ENCODE measurements around the gene RBBP7. TPM values are rescaled to one million over a fixed set of nuclear protein-coding genes. Genes with fewer than 3 reads are reported as not detected.

RBBP7 gene
- total RNA-seq, 1 experiment from 2014 or later = 146 TPM

DNA sequence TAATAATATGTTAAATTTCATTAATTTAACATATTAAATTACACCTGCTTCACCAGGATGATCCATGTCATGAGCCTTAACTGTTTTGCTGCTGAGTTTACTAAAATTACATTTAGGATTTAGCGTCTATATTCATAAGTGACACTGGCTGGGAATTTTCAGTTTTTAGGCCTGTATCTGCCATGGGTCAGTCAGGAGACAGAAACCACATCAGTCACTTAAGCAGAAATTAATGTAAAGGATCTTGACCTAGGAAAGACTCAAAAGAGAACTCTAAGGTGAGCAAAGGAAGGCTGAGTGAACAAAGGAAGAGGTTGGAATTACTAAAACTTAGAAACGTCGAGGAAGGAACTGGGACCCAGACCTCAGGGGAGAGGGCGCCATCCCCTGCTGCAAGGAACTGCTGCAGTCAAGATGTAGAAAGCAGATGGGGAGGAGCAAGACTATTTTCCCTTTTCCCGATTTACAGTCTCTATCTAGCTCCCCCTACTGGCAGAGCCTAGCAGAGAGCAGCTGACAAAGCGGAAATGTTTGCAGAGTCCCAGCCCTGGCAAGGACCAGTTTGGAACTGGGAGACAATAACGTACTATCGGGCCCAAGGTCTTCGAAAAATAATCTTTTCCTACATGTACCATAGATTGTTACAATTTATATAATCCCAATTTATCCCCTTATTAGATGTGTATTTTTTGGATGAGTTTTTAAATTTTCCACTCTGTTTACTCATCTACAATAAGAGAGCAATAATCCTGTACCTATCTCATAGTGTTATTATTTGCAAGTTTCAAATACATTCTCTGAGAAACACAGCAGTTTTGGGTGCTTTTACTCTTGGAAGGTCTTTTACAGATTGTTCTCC is 22.6 kb upstream of the RBBP7 start:
- Histone ChIP-seq H3K27ac (ENCODE audit: low read depth, low read length) (no peak overlapping the region), H3K4me2 (ENCODE audit: low read length) (peak overlapping the region; percentile 32), H4K20me1 (ENCODE audit: insufficient read depth) (no peaks in the 10 kb centered on the region), H3K79me2 (ENCODE audit: insufficient read depth, low read length) (no peaks in the 10 kb centered on the region), H3K4me1 (ENCODE audit: control insufficient read depth in 1 of 2, insufficient read depth in 2 of 2, low read length in 2 of 2) (peaks cover 2 to 4% of the 10 kb centered on the region in 2 experiments; a peak in 3 of 4 replicates), H3K9ac (ENCODE audit: low read length) (no peak overlapping the region), H2AFZ (ENCODE audit: low read depth, low read length, poor library complexity, severe bottlenecking) (peak overlapping the region; percentile 92), H3K9me3 (ENCODE audit: control insufficient read depth in 1 of 2, insufficient read depth in 1 of 2, low read depth in 1 of 2, low read length in 2 of 2) (no peaks in the 10 kb centered on the region), H3K4me3 (replicated peaks in 1 of 2; ENCODE audit: low read depth in 1 of 2, low read length in 2 of 2) (no peak overlapping the region), H3K36me3 (ENCODE audit: control insufficient read depth in 1 of 2, insufficient read depth in 2 of 2, low read length in 2 of 2) (no peaks in the 10 kb centered on the region), H3K27me3 (ENCODE audit: insufficient read depth, low read length) (no peaks in the 10 kb centered on the region), H3K9me2 (ENCODE audit: insufficient read depth) (no peaks in the 10 kb centered on the region)
- BruUV-seq (replicated peaks) = no TSS peak
- peak; percentile 67 for DNase-seq (ENCODE audit: low read depth, low spot score)
- RAD21 ChIA-PET (ENCODE audit: low non-redundant PET in 1 of 2, low total read pairs in 2 of 2, uncharacterized antibody in 2 of 2, unreplicated experiment in 2 of 2) = no interaction called here
- CTCF ChIA-PET = interaction anchor here (1.0 to 2.5 kb wide), 4 partner anchors 10 to 154 kb away, joined by 3 to 32 read pairs (median 6); no protein-coding TSS in a partner anchor
- intact Hi-C loops (cut with micrococcal nuclease) = no loop called here
- TF ChIP-seq, protein P1, sequence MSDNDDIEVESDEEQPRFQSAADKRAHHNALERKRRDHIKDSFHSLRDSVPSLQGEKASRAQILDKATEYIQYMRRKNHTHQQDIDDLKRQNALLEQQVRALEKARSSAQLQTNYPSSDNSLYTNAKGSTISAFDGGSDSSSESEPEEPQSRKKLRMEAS (IDR thresholded peaks at IDR 0.05) = no peak
- peak; percentile 40 for TF ChIP-seq POLR2AphosphoS5 (IDR thresholded peaks at IDR 0.05; ENCODE audit: low read depth, low read length)
- peak; percentile 49 for TF ChIP-seq RAD21 (IDR thresholded peaks at IDR 0.05; ENCODE audit: low read depth)
- TF ChIP-seq, protein P2, sequence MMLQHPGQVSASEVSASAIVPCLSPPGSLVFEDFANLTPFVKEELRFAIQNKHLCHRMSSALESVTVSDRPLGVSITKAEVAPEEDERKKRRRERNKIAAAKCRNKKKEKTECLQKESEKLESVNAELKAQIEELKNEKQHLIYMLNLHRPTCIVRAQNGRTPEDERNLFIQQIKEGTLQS (IDR thresholded peaks at IDR 0.05) = no peak
- TF ChIP-seq JUND (IDR thresholded peaks at IDR 0.05) = no peak
- TF ChIP-seq, protein P3, sequence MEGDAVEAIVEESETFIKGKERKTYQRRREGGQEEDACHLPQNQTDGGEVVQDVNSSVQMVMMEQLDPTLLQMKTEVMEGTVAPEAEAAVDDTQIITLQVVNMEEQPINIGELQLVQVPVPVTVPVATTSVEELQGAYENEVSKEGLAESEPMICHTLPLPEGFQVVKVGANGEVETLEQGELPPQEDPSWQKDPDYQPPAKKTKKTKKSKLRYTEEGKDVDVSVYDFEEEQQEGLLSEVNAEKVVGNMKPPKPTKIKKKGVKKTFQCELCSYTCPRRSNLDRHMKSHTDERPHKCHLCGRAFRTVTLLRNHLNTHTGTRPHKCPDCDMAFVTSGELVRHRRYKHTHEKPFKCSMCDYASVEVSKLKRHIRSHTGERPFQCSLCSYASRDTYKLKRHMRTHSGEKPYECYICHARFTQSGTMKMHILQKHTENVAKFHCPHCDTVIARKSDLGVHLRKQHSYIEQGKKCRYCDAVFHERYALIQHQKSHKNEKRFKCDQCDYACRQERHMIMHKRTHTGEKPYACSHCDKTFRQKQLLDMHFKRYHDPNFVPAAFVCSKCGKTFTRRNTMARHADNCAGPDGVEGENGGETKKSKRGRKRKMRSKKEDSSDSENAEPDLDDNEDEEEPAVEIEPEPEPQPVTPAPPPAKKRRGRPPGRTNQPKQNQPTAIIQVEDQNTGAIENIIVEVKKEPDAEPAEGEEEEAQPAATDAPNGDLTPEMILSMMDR (IDR thresholded peaks at IDR 0.05 in 2 of 3, conservative IDR thresholded peaks at IDR 0.05 in 1 of 3; ENCODE audit: borderline replicate concordance in 1 of 3, insufficient read depth in 1 of 3, low read depth in 2 of 3, low read length in 2 of 3) = peak; percentile 76 to 89 (median 79)
- POLR2A ChIA-PET = no interaction called here
- peak; percentile 98 for ATAC-seq

Data from HCT116 (cell line).